HTERT RPE-1 (cell line): ENCODE measurements around the gene PIGP.
"Not testable (repeated sequence)": the region's sequence is repeated elsewhere in the genome, so short reads cannot be mapped to it uniquely, and the experiment has no call there.

Source experiments
- in situ Hi-C: fragments of 300-500 bp; cut with MboI; formaldehyde crosslinking; loops from 4 replicates; pipeline ENCODE4 v1.14.3; 2020; ENCODE audit warnings: low sequenced_read_pairs

The PIGP gene

DNA sequence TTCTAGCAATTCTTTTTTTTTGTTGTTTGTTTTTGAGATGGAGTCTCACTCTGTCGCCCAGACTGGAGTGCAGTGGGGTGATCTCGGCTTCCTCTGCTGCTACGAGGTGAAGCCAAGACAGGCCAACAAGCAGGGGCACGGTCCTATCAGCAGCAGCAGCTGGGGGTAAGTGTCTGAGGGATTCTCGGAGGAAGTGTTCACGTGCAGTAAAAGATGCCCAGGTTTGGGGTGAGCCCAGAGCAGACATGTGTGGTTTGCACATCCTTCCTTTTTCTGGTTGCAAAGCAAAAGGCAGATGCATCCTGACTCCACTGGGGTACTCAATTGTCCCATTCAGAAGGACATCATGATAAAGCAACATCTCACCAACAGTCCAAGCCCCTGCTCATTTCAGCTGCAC is 27.7 kb downstream of the PIGP start:
- in situ Hi-C loops, result no loop called here

DNA sequence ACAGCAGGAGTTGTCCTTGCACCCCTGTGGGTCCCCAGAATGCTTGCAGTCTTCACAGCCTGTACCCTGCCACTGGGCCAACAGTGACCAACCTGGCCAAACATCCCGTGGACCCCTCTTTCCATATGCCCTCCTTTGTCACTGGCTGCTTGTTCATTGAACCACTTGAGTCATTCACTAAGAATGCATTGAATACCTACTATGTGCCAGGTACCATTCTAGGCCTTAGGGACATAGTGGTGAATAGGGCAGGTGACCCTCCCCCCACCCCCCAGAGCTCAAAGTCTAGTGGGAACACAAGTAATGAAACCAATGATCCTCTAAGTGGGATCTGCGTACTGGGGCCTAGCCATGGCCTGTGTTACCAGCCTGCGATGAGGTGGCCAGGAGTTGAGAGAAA is 28.2 kb downstream of the PIGP start:
- in situ Hi-C loops, result no loop called here

- in situ Hi-C loops, result no loop called here
These were observed 29.1 kb downstream of the PIGP start for GRCh38 chr21:37043818-37044217.

GRCh38 chr21:37041706-37042271 is 31.1 kb downstream of the PIGP start:
- in situ Hi-C loops, result no loop called here

DNA sequence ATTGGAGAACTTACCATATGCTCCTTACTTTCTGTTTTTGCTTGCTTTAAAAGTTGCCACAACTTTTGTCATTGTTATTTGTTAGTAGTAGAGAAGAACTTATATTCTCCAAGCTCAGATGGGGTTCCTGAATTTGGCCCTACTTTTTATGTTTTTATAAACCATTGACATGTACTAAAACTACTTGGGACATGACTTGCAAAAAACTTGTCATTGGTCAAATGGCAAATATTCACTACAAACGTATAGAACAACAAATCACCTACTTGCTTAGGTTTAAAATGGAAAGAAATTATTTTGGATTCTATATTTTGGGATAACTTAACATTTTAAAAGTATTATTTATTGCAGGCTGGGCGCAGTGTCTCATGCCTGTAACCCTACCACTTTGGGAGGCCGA is 32.7 kb downstream of the PIGP start:
- in situ Hi-C loops, result no loop called here

DNA sequence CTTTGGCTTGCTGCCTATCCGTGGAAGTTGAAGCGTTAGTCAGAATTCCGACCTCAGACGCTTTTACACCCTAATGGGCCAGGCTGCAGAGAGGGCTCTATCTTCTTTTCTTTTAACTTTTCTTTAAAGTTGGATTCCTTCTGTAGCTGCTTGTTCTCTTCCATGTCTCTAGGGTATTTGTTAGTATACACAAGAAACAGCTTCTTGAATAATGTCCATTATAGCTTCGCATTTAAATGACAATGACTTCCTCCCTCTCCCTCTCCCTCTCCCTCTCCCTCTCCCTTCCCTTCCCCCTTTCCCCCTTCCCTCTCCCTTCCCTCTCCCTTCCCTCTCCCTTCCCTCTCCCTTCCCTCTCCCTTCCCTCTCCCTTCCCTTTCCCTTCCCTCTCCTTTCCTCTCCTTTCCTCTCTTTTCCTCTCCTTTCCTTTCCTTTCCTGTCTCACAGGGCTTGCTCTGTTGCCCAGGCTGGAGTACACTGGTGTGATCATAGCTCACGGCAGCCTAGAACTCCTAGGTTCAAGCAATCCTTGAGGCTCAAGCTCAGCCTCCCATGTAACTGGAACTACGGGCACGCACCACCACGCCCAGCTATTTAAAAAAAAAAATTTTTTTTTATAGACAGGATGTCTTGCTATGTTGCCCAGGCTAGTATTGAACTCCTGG is 33.3 kb downstream of the PIGP start:
- in situ Hi-C loops, result no loop called here

GRCh38 chr21:37036177-37036576 is 36.7 kb downstream of the PIGP start:
- in situ Hi-C loops, result no loop called here

DNA sequence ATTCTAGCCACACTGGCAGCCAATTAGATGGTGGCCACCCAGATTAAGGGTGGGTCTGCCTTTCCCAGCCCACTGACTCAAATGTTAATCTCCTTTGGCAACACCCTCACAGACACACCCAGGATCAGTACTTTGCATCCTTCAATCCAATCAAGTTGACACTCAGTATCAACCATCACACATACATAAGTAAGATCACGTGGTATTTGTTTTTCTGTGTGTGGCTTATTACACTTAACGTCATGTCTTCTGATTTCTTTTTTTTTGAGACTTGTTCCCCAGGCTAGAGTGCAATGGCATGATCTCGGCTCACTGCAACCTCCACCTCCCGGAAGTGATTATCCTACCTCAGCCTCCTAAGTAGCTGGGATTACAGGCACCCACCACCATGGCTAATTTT is 38.5 kb downstream of the PIGP start:
- in situ Hi-C loops, result not testable (repeated sequence)

GRCh38 chr21:37032877-37033471 is 39.9 kb downstream of the PIGP start:
- in situ Hi-C loops, result no loop called here

GRCh38 chr21:37032293-37032692 is 40.6 kb downstream of the PIGP start:
- in situ Hi-C loops, result no loop called here

- in situ Hi-C loops, result no loop called here
These were observed 42.0 kb downstream of the PIGP start for GRCh38 chr21:37030864-37031263.

DNA sequence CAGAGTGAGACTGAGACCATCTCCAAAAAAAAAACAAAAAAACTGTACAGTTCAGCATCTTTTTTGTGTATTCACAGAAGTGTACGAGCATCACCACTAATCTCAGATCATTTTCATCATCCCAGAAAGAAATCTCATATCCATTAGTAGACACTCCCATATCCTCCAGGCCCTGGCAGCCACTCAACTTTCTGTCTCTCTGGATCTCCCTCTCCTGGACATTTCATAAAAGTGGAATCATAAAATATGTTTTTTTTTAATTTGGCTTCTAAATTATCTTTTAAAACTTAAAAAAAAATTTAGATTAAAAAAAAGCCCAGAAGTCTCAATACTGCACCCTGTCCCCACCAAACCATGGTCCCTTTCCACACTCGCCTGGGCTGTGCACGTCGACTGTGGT is 44.3 kb downstream of the PIGP start:
- in situ Hi-C loops, result no loop called here

- in situ Hi-C loops, result no loop called here
These were observed 46.4 kb downstream of the PIGP start for GRCh38 chr21:37026499-37026898.

- in situ Hi-C loops, result no loop called here
These were observed 54.8 kb downstream of the PIGP start for GRCh38 chr21:37017951-37018679.
